ENCODE data around the gene ADCY5.

Gene ADCY5

DNA sequence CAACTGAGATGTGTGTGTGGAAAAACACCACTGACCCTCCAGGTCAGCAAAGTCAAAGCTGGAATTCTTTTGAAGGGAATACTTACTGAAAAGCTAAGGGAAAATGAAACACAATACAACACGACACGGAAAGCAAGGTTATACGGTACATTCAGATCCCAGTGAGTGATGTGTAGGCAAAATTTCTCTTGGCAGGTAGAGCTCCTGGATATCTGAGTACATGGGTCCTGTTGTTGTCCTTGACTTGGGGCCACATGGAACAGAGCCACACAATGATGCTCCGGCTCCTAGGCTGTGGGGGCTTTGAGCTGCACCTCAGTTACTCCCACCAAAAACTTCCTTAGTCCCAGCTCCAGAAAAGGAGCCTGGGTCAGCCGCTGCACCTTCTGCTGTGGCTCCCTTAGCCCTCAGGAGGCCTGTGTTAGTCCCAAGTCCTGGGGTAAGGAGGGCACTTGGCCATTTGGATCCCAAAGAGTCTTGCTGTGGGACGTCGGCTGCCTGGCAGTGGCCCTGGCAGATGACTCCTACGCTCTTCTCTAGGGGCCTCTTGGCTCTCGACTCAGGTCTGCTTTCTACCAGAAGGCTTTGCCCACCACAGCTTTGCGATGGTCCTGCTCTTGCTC, 95.6 kb downstream of the ADCY5 start:
- TF ChIP-seq, protein P1, sequence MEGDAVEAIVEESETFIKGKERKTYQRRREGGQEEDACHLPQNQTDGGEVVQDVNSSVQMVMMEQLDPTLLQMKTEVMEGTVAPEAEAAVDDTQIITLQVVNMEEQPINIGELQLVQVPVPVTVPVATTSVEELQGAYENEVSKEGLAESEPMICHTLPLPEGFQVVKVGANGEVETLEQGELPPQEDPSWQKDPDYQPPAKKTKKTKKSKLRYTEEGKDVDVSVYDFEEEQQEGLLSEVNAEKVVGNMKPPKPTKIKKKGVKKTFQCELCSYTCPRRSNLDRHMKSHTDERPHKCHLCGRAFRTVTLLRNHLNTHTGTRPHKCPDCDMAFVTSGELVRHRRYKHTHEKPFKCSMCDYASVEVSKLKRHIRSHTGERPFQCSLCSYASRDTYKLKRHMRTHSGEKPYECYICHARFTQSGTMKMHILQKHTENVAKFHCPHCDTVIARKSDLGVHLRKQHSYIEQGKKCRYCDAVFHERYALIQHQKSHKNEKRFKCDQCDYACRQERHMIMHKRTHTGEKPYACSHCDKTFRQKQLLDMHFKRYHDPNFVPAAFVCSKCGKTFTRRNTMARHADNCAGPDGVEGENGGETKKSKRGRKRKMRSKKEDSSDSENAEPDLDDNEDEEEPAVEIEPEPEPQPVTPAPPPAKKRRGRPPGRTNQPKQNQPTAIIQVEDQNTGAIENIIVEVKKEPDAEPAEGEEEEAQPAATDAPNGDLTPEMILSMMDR (IDR thresholded peaks at IDR 0.05; ENCODE audit: low read length): no peak
- TF ChIP-seq EZH2 (IDR thresholded peaks at IDR 0.05; ENCODE audit: borderline replicate concordance, low read length): no peak
- Histone ChIP-seq H3K4me1 (ENCODE audit: insufficient read depth, low read length, severe bottlenecking) (no peaks in the 10 kb centered on the region), H3K27me3 (ENCODE audit: insufficient read depth, low read length) (peaks cover 5% of the 10 kb centered on the region; the same call in 1 of the 2 replicates), H3K4me3 (ENCODE audit: low read depth, low read length, poor library complexity, severe bottlenecking) (no peak overlapping the region), H3K9me3 (ENCODE audit: low read length) (no peaks in the 10 kb centered on the region), H3K4me2 (ENCODE audit: low read length) (no peak overlapping the region), H3F3A (ENCODE audit: insufficient read depth, low read length) (no peaks in the 10 kb centered on the region), H2AFZ (ENCODE audit: low read length) (no peak overlapping the region), H4K20me1 (ENCODE audit: insufficient read depth, low read length) (no peaks in the 10 kb centered on the region), H3K79me2 (ENCODE audit: insufficient read depth, low read length) (no peaks in the 10 kb centered on the region), H3K36me3 (ENCODE audit: insufficient read depth, low read length) (no peaks in the 10 kb centered on the region), H3K27ac (ENCODE audit: low read depth, low read length, poor library complexity, severe bottlenecking) (no peak overlapping the region), H3K9ac (ENCODE audit: low read length) (no peak overlapping the region), H3K9me2 (ENCODE audit: low read depth, low read length) (no peaks in the 10 kb centered on the region)

DNA sequence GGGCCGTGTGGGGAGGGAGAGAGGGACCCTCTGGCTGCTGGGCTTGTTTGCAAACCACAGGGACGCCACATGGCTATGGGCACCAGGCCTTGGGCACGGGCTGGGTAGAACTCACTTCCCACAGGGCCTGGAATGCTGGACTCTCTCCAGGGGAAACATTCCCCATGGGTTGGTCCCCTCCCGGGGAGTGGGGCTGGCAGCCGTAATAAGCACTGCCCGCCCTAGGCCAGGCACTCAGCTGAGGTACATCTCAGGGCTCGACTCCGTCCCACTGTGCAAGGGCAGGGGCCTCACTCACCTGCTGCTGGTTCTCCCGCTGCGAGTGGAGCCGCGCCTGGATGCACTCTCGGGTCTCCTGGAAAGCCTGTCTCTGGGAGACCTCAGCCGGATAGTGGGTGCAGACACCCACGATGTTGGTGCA, 96.7 kb downstream of the ADCY5 start:
- Histone ChIP-seq H3K4me3 (ENCODE audit: low read depth, low read length, poor library complexity, severe bottlenecking) (no peak overlapping the region), H3K9me2 (ENCODE audit: low read depth, low read length) (no peaks in the 10 kb centered on the region), H3K36me3 (ENCODE audit: insufficient read depth, low read length) (no peaks in the 10 kb centered on the region), H3K9ac (ENCODE audit: low read length) (no peak overlapping the region), H3K4me1 (ENCODE audit: insufficient read depth, low read length, severe bottlenecking) (no peaks in the 10 kb centered on the region), H3F3A (ENCODE audit: insufficient read depth, low read length) (no peaks in the 10 kb centered on the region), H3K79me2 (ENCODE audit: insufficient read depth, low read length) (no peaks in the 10 kb centered on the region), H2AFZ (ENCODE audit: low read length) (no peak overlapping the region), H3K27ac (ENCODE audit: low read depth, low read length, poor library complexity, severe bottlenecking) (no peak overlapping the region), H3K27me3 (ENCODE audit: insufficient read depth, low read length) (peaks cover 10% of the 10 kb centered on the region), H3K9me3 (ENCODE audit: low read length) (no peaks in the 10 kb centered on the region), H4K20me1 (ENCODE audit: insufficient read depth, low read length) (no peaks in the 10 kb centered on the region), H3K4me2 (ENCODE audit: low read length) (no peak overlapping the region)
- TF ChIP-seq, protein P1 (IDR thresholded peaks at IDR 0.05; ENCODE audit: low read length): no peak
- TF ChIP-seq EZH2 (IDR thresholded peaks at IDR 0.05; ENCODE audit: borderline replicate concordance, low read length): no peak

DNA sequence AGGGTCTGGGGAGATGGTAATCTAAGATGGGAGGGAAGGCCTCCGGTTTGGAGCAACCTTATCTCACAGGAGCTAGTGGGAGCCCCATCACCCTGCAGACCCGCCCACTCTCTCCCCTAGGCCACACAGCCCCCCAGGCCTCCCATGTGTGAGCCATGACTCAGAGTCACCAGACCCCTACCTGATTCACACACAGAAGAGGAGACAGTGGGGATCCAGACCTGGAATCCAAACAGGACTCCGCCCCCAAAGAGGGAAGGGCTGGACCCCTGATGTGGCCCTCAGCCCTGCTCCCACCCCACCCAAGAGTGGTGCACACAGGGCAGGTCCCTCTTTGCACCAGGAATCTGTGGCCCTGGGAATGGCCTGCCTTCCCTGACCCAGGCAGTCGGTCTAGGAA, 97.4 kb downstream of the ADCY5 start:
- H3K9me2 ChIP-seq (ENCODE audit: low read depth, low read length): no peaks in the 10 kb centered on the region
- H2AFZ ChIP-seq (ENCODE audit: low read length): no peak overlapping the region
- H3K79me2 ChIP-seq (ENCODE audit: insufficient read depth, low read length): no peaks in the 10 kb centered on the region
- peaks cover 10% of the 10 kb centered on the region for H3K27me3 ChIP-seq (ENCODE audit: insufficient read depth, low read length)
- no peak overlapping the region for H3K4me3 ChIP-seq (ENCODE audit: low read depth, low read length, poor library complexity, severe bottlenecking)
- H4K20me1 ChIP-seq (ENCODE audit: insufficient read depth, low read length): no peaks in the 10 kb centered on the region
- H3K4me2 ChIP-seq (ENCODE audit: low read length): no peak overlapping the region
- H3K9me3 ChIP-seq (ENCODE audit: low read length): no peaks in the 10 kb centered on the region
- TF ChIP-seq EZH2 (IDR thresholded peaks at IDR 0.05; ENCODE audit: borderline replicate concordance, low read length): no peak
- TF ChIP-seq, protein P1 (IDR thresholded peaks at IDR 0.05; ENCODE audit: low read length): no peak
- no peaks in the 10 kb centered on the region for H3K4me1 ChIP-seq (ENCODE audit: insufficient read depth, low read length, severe bottlenecking)
- H3K9ac ChIP-seq (ENCODE audit: low read length): no peak overlapping the region
- no peak overlapping the region for H3K27ac ChIP-seq (ENCODE audit: low read depth, low read length, poor library complexity, severe bottlenecking)
- H3F3A ChIP-seq (ENCODE audit: insufficient read depth, low read length): no peaks in the 10 kb centered on the region
- no peaks in the 10 kb centered on the region for H3K36me3 ChIP-seq (ENCODE audit: insufficient read depth, low read length)

All from OCI-LY1 (cell line).